Cardiac muscle cell (in vitro differentiated cells and primary cell): ENCODE data around the gene NT5DC4. TPM values are rescaled to one million over a fixed set of nuclear protein-coding genes. Genes with fewer than 3 reads are reported as not detected.

Source experiments
- DNase-seq, 2 donors: peaks; one replicate each; pipeline versions ENCODE4 v3.0.0 to v3.0.0-alpha.2; 2010 to 2017; ENCODE audit warnings: low read depth in 1 of 2, low spot score in 1 of 2
- H3K27ac ChIP-seq: fragments of 200-600 bp; sonication (generic); 2 replicates; pipeline ENCODE4 v1.5.1; 2016
- H3K27me3 ChIP-seq: fragments of 200-600 bp; sonication (generic); 2 replicates; pipeline ENCODE4 v1.6.0; 2016; ENCODE audit warnings: control low read depth
- H3K36me3 ChIP-seq: fragments of 200-600 bp; sonication (generic); 2 replicates; pipeline ENCODE4 v1.5.1; 2016; ENCODE audit warnings: control low read depth
- H3K4me1 ChIP-seq: fragments of 200-600 bp; sonication (generic); 2 replicates; pipeline ENCODE4 v1.8.1; 2017; ENCODE audit warnings: low read depth, mild to moderate bottlenecking, mixed run types
- H3K4me3 ChIP-seq: fragments of 200-600 bp; sonication (generic); 2 replicates; pipeline ENCODE4 v1.5.1; 2016; ENCODE audit warnings: mild to moderate bottlenecking
- H3K9me3 ChIP-seq: fragments of 200-600 bp; sonication (generic); 2 replicates; pipeline ENCODE4 v1.5.1; 2017; ENCODE audit warnings: low read depth, mild to moderate bottlenecking, control low read depth
- polyA plus RNA-seq: library from polyadenylated mRNA; unstranded; fragments of >200 nt; fragmentation: Nextera tagmentation; extraction: Ambion mirVana; gene quantifications from 2 replicates; pipeline ENCODE4 v1.2.1, GENCODE V29; 2016
- total RNA-seq: library from RNA; depleted of rRNA; stranded (reverse); fragments of >200 nt; gene quantifications from 2 replicates; pipeline ENCODE4 v1.2.3, GENCODE V29; 2016
- TF ChIP-seq, protein P1 (sequence below): IDR thresholded peaks from 2 replicates; pipeline ENCODE4 v1.5.1; 2012; ENCODE audit warnings: low read depth, mild to moderate bottlenecking, low read length

Gene NT5DC4
- total and polyA plus RNA-seq, 2 experiments from 2014 or later: not detected

DNA sequence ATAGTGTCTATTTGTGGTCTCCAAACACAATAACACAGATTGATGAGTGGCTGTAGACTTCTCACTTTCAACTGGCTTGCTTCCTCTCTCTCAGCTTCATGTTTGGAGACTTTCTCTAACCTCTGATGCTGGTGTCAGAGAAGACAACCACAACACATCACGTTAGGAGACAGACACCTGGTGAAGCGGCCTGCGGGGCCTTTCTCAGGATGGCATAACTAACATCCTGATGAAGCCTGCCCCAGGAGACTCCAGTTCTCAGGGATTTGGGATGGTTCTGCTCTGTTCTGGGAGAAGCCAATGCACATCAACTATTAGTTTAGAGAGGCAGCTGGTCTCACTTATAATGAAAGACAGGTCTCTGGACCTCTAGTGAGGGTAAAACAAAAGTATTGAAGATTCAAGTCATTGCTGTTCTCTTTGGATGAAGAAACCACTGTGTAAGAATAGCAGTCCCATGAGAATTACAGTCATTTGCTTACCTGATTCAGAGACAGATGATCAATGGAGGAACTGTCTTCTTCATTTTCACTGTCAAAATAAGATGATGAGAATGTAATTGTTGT, 61.5 kb downstream of the NT5DC4 start:
- TF ChIP-seq, protein P1, sequence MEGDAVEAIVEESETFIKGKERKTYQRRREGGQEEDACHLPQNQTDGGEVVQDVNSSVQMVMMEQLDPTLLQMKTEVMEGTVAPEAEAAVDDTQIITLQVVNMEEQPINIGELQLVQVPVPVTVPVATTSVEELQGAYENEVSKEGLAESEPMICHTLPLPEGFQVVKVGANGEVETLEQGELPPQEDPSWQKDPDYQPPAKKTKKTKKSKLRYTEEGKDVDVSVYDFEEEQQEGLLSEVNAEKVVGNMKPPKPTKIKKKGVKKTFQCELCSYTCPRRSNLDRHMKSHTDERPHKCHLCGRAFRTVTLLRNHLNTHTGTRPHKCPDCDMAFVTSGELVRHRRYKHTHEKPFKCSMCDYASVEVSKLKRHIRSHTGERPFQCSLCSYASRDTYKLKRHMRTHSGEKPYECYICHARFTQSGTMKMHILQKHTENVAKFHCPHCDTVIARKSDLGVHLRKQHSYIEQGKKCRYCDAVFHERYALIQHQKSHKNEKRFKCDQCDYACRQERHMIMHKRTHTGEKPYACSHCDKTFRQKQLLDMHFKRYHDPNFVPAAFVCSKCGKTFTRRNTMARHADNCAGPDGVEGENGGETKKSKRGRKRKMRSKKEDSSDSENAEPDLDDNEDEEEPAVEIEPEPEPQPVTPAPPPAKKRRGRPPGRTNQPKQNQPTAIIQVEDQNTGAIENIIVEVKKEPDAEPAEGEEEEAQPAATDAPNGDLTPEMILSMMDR: no peak
- no peak overlapping the region for H3K4me3 ChIP-seq
- no peaks in the 10 kb centered on the region for H3K36me3 ChIP-seq
- H3K27me3 ChIP-seq: no peaks in the 10 kb centered on the region
- no peak for DNase-seq
- no peak overlapping the region for H3K27ac ChIP-seq
- H3K9me3 ChIP-seq: no peaks in the 10 kb centered on the region
- H3K4me1 ChIP-seq: no peaks in the 10 kb centered on the region

- TF ChIP-seq, protein P1: no peak
- Histone ChIP-seq H3K27ac (no peak overlapping the region), H3K4me1 (no peaks in the 10 kb centered on the region), H3K9me3 (no peaks in the 10 kb centered on the region), H3K36me3 (no peaks in the 10 kb centered on the region), H3K4me3 (no peak overlapping the region), H3K27me3 (no peaks in the 10 kb centered on the region)
- no peak for DNase-seq
Observed at GRCh38 chr2:112783187-112783714, 62.4 kb downstream of the NT5DC4 start.

GRCh38 chr2:112784199-112785189, 63.7 kb downstream of the NT5DC4 start, which contains the start of gene IL1A:
IL1A (minus strand) TSS chr2:112784493; CDS start chr2:112783770, 723 bp downstream.
- TF ChIP-seq, protein P1: no peak
- H3K27ac ChIP-seq: no peak within 1 kb of the TSS
- peak in 1 of 2 donors; percentile 71 for DNase-seq
- H3K27me3 ChIP-seq: no peaks in the 10 kb centered on the region
- H3K36me3 ChIP-seq: no peaks in the 10 kb centered on the region
- no peak within 1 kb of the TSS for H3K4me3 ChIP-seq
- H3K9me3 ChIP-seq: no peaks in the 10 kb centered on the region
- H3K4me1 ChIP-seq: no peaks in the 10 kb centered on the region

DNA sequence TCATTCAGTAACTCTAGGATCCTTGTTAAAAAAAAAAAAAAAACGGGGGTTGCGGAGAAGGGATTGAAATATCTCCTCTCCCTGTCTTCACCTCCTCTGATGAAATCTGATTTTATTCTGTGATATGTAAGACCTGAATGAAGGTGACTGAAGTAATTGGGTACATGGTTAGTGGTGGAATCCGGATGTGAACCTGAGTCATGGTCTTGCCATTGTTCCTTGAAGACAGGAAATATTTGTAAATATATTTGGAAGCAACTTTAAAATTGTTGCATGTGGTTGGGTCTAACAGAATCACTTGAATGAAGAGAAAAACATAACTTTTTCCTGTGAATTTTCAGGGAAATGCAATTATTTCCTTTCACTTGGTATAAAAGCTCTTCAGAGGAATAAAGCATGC, 66.5 kb downstream of the NT5DC4 start:
- H3K4me3 ChIP-seq: no peak overlapping the region
- TF ChIP-seq, protein P1: no peak
- no peaks in the 10 kb centered on the region for H3K9me3 ChIP-seq
- H3K4me1 ChIP-seq: no peaks in the 10 kb centered on the region
- no peak overlapping the region for H3K27ac ChIP-seq
- DNase-seq: peak in 1 of 2 donors; percentile 32
- H3K27me3 ChIP-seq: no peaks in the 10 kb centered on the region
- no peaks in the 10 kb centered on the region for H3K36me3 ChIP-seq

DNA sequence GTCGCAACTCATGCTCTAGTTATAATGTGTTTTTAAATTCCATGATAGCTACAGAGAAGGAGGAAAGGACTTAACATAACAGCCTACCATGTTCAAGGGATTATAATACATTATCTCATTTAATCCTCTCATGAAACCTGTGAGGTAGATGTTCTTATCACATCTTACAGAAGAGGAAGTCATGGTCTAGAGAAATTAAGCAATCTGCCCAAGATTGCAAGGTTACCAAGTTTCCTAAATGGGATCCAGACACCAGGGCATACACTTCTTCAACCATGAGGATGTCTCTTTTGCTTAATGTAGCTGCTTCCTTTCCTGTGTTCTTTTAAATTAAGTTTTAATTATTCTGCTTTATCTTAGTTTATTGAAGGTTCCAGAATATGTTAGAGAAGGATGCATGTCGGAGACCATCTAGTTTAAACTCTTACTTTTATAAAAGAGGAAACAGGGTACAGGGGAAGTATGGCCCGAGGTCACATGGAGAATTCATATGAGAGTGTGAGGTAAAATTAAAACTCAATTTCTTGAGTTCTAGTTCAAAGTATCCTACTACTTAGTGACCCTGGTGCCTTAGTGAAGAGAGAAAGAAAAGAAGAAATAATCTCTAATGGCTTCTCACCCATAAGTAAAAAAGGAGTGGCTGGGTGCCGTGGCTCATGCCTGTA, 67.0 kb downstream of the NT5DC4 start:
- no peak for DNase-seq
- TF ChIP-seq, protein P1: no peak
- H3K4me3 ChIP-seq: no peak overlapping the region
- no peaks in the 10 kb centered on the region for H3K4me1 ChIP-seq
- H3K36me3 ChIP-seq: no peaks in the 10 kb centered on the region
- H3K27ac ChIP-seq: no peak overlapping the region
- H3K9me3 ChIP-seq: no peaks in the 10 kb centered on the region
- H3K27me3 ChIP-seq: no peaks in the 10 kb centered on the region
